OCI-LY1 (cell line): ENCODE data around the gene UBE2D4.

Experiments
- CTCF ChIP-seq: fragments of 200-600 bp; sonication (generic), shearing (Covaris generic); IDR thresholded peaks from 2 replicates; pipeline ENCODE4 v1.5.1; 2017; ENCODE audit warnings: mild to moderate bottlenecking, antibody characterized with exemption, low read length, moderate library complexity, mixed read lengths
- EZH2 ChIP-seq: fragments of 200-600 bp; sonication (generic), shearing (Covaris generic); IDR thresholded peaks from 2 replicates; pipeline ENCODE4 v1.8.0; 2017; ENCODE audit warnings: borderline replicate concordance, mixed run types, mild to moderate bottlenecking, antibody characterized with exemption, low read length, moderate library complexity, mixed read lengths

GRCh38 chr7:43942250-43942649 lies 16.0 kb downstream of the UBE2D4 start:
- TF ChIP-seq CTCF (no peak), EZH2 (no peak)
